Stimulated activated CD8-positive, alpha-beta memory T cell treated with anti-CD3 and anti-CD28 coated beads, Interleukin-4, amount 100 ng/mL, for 48 hours (primary cell): ENCODE results near the gene CYP4Z1.
"Not testable (repeated sequence)": the region's sequence is repeated elsewhere in the genome, so short reads cannot be mapped to it uniquely, and the experiment has no call there.

Source experiments
- DNase-seq: peaks from one replicate; pipeline ENCODE4 v3.0.0-alpha.2; 2020

The CYP4Z1 gene, protein sequence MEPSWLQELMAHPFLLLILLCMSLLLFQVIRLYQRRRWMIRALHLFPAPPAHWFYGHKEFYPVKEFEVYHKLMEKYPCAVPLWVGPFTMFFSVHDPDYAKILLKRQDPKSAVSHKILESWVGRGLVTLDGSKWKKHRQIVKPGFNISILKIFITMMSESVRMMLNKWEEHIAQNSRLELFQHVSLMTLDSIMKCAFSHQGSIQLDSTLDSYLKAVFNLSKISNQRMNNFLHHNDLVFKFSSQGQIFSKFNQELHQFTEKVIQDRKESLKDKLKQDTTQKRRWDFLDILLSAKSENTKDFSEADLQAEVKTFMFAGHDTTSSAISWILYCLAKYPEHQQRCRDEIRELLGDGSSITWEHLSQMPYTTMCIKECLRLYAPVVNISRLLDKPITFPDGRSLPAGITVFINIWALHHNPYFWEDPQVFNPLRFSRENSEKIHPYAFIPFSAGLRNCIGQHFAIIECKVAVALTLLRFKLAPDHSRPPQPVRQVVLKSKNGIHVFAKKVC

DNA sequence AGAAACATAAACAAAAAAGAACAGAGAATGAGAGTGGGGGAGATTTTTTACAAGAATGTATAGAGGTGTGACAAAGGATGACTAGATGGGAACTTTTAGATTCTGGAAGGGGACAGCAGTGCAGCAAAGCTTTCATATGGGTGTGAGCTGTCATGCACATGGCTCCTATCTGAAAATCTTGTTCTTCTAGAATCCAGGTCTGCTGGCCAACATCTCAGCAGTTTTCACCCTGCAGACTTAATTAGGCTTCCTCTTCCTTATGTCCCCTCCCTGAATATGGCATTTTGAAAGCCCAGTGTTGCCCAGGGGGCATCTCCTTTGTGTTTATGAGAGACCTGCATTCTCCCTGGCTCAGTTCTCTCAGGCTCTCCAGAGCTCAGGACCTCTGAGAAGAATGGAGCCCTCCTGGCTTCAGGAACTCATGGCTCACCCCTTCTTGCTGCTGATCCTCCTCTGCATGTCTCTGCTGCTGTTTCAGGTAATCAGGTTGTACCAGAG lies at the start of gene CYP4Z1:
Gene CYP4Z1 (plus strand): TSS at position 135 of the 498 bp plus-strand sequence. CDS start 260 bp downstream, at position 395.
- no peak for DNase-seq

DNA sequence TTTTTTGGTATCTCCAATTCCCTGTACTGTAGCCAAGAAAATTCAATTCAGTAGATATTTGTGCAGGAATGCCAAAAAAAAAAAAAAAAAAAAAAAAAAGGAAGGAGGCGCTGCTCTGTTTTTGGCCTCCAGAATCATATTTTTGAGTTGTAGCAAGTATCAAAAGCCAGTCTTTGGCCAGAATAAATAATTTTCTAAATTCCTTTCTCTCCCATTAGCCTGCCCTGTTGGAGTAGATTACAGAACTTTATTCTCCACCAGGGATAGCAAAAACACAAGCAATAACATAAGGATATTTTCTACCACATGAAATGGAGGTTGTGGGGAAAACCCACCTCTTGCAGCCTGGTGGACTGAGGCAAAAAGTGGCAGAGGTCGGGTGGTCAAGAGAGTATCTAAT lies 46.0 kb upstream of the CYP4Z1 start:
- DNase-seq: no peak

DNA sequence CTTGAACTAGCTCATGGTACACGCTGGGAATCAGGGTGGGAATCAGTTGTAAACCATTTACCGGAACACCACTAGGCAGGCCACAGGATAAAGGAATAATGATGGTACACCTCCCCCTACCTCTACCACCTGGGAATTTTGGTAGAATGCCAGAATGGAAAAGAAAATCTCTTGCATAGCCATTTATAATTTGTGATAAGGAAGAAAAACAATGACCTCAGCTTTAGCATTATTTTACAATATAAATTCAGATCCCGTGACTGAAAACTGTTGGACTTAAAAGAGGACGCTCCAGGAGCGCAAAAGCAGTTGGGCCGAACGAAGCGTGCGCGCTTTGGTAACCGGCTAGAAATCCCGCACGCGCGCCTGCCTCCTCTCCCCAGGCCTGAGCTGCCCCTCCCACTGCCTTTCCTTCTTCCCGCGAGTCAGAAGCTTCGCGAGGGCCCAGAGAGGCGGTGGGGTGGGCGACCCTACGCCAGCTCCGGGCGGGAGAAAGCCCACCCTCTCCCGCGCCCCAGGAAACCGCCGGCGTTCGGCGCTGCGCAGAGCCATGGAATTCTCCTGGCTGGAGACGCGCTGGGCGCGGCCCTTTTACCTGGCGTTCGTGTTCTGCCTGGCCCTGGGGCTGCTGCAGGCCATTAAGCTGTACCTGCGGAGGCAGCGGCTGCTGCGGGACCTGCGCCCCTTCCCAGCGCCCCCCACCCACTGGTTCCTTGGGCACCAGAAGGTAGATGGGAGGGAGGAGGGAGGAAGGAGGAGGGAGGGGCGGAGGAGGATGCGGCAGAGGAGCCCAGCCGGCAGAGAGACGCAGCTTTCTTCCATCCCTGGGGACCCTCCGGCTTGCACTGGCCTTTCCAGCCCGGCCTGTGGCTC lies 43.5 kb upstream of the CYP4Z1 start, which contains the start of gene CYP4X1:
Gene CYP4X1 (plus strand): TSS at position 402 of the 873 bp plus-strand sequence. CDS start 149 bp downstream, at position 551.
- DNase-seq: no peak

DNA sequence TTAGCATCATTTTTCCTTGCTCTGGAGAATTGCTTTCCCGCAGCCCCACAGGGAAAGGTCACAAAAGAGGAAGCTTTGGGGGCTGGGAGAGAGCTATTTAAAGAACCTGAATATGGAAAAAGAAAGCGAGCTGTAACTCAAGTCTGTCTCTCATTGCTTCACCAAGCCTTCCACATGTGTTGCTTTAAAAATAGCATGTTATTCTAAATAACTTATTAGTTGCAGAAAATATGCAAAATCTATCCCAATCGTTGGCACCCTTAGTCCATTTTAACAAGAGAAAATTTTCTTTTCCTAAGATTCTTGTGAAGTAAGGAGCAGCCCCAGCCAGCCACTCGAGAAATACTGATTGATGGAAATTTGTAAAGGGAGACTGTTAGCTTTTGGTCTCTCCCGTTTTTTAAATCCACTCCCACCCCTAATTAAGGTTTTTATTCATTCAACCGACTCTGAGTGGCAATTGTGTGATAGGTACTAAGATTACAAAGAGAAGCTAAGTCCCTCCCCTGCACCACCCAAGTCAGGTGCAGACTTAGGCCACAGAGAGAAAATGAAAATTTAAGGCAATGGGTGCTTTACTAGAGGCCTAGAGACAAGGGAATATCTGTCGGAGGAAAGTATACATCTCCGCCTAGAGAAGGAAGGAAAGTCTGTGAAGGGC lies 42.8 kb upstream of the CYP4Z1 start:
- no peak for DNase-seq

DNA sequence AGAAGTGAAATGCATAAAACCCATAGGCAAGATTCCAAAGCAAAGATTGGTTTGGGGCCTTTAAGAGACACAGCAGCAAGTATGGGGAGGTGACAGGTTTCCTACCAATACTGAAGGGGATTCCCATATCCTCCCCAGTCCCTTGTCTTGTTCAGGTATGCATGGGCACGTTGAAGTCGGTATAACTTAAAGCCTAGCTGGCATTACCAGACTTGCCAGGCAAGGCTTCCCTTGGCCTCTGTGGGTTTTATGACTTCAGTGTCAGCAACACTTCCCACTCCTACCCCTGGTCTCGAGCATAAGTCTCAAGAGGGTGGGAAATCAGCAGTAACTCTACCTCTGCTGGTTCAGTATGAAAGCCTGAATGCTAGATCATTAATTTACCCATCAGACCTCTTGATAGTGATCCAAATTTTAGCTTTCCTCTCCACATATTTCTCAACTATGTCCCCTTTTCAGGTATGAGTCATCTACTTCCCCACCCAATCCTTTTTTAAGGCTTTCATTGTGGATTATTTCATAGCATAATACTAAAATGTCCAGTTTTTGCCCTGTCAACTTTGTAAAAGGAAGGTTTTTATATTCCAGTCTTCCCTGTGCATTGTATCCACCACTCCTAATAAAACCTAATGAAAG lies 36.7 kb upstream of the CYP4Z1 start:
- no peak for DNase-seq

DNA sequence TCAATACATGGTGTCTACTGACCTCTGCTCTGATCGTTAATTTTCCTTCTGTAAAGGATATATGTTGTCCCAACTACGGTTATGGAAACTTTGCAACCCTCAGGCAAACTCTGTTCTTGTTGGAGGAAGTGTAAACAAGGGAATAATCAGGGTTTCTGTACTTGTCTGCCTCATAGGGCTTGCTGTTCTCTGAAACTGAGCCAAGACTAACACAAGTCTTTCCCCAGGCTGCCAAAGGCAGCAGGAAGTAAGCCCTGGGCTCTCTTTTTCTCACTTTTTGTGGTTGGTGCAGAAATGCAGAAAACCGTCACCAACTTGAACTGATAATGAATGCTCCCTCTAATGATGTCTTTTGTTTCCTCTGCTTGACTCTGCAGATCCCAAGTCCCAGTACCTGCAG lies 36.0 kb upstream of the CYP4Z1 start:
- no peak for DNase-seq

DNA sequence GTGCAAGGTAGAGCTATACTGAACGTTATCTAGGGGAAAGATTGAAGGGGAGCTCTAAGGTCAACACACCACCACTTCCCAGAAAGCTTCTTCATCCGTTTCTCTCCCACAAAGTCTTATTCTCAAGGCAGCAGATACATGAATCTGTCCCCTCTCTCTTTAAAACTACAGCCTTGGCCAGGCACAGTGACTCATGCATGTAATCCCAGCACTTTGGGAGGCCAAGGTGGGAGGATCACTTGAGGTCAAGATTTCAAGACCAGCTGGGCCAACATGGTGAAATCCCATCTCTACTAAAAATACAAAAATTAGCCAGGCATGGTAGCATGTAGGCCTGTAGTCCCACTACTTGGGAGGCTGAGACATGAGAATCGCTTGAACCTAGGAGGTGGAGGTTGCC lies 35.4 kb upstream of the CYP4Z1 start:
- no peak for DNase-seq

DNA sequence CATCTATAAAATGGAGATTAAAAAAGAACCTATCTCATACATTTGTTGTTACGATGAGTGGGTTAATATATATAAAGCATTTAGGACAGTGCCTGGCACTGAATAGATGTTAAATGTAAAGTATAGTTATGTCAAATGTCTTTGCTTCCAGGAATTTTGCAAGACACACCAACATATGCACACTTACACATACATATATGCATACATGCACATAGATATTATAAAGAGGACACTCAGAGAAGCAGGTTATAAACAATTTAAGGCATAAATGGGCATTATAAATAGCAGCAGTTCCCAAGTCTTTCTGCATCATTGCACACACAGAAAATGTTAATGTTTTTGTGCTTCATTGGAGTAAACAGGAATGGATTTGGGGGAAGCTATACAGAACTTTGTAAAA lies 30.3 kb upstream of the CYP4Z1 start:
- DNase-seq: no peak

DNA sequence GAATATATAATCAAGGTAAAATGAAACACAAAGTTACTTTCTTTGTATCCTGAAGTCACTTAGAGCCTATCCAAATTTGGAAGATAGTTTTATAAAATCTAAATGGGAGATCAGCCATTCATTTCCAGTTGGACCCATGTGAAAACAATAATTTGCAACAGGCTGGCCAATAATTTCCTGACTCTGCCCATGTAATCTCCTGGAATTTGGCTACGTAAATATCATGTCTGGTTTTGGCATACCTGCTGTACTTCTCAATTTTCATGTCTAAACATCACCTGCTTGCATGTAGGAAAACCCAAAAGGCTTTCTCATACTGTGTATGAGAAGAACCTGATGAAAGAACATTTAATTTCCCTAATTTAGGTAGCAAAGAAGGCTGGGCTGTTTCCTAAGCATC lies 7.7 kb upstream of the CYP4Z1 start:
- DNase-seq: no peak

DNA sequence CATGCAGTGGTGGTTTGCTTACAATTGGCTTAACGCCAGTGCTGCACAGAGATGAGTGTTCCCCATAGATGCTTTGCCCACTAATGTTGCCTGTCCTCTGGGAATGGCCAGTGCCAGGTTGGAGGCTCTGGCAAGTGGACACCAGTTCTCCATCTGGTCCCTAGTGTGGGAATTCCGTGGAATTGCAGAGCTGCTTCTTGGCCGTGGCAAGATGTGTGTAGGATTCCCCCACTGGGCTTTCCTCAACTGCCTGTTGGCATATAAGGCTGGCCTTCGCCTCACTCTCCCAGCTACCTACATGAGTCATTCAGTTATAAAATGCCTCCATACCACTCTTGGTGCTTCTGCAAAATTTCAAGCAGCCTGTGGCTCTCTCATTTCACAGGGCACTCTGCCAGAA lies 2.0 kb downstream of the CYP4Z1 start:
- DNase-seq: not testable (repeated sequence)

DNA sequence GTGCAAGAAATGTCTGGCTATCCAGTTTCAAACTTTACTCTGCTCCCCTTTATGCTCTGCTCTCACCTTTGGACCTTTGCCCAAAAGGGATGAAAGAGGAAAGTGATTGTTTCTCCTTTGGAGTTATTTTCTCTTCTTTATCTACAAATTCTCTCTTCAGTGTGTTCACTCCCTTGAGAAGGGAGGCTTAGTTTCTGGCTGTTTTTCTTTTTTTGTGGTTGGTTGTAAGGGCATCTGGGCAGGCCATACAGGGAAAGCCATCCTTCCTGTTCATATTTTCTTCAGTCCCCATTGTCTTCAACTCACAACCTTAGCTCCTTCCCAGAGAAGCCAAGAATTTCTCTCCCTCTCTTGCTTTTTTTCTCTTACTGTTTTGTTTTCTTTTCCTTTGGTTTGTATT lies 2.5 kb downstream of the CYP4Z1 start:
- not testable (repeated sequence) for DNase-seq

DNA sequence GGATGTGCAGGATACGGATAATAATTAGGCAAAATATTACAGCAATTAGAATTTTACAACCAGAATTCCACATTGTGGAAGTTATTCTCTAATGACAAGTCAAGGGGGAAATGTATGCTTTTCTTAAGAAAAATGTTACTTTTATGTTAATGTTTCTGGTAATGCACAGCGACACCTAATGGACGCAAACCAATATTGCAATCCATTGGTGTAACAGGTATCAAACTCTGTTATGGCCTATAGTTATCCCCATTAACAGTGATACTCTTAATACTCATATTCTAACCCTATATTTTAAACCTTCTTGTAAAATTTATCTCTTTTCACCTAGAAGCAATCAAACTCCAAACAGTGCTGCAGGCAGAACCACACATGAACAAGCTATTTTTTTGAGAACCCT lies 22.3 kb downstream of the CYP4Z1 start:
- peak; percentile 55 for DNase-seq

DNA sequence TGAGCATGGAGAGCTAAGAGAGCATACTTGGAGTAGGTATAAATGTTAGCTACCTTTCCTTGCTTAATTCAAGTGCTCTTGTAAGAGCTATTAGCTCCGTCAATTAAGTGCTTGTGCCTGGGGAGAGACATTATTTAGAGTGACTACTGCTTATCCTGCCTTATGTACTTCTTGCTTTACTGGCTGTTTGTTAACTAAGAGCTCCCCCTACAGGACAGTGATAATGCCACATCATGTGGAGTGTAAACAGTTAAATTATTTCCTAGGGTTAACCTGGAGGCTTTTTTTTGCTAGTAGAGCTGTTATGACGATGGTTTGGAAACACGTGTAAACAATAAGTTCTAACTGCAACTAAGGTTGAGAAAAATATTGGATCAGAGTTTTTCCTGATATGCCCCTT lies 24.4 kb downstream of the CYP4Z1 start:
- not testable (repeated sequence) for DNase-seq

DNA sequence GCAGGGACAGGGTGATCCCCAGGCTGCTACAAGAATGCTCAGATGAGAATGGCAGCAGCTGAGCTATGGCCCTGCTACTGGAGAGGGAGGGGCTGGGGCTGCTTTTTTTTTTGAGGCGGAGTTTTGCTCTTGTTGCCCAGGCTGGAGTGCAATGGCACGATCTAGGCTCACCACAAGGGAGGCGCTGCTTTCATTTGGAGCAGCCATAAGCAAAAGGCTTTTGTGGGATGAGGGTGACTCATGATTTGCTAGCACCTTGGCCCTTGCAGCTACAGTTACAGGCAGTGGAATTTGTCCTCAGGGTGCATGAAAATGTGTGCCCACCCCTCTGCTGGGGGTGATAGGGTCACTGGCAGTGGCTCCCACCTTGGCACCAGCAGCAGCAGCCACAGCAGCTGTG lies 37.8 kb downstream of the CYP4Z1 start:
- no peak for DNase-seq

DNA sequence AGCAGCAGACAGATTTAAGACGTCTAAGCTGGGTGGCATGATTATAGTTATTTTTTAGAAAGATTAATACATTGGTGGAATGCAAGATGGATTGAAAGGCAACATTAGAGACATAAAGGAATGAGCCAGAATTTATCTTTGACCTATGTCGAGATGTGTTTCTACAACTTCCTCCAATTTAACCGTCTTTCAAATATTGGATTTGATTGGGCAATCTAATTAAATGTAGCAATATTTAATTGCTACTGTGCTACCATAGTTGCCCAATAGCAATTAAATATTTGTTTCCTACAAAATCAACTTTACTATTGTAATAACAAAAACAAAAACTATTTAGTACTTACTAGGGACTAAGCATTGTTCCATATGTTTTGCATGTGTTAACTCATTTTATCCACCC lies 39.8 kb downstream of the CYP4Z1 start:
- DNase-seq: no peak

DNA sequence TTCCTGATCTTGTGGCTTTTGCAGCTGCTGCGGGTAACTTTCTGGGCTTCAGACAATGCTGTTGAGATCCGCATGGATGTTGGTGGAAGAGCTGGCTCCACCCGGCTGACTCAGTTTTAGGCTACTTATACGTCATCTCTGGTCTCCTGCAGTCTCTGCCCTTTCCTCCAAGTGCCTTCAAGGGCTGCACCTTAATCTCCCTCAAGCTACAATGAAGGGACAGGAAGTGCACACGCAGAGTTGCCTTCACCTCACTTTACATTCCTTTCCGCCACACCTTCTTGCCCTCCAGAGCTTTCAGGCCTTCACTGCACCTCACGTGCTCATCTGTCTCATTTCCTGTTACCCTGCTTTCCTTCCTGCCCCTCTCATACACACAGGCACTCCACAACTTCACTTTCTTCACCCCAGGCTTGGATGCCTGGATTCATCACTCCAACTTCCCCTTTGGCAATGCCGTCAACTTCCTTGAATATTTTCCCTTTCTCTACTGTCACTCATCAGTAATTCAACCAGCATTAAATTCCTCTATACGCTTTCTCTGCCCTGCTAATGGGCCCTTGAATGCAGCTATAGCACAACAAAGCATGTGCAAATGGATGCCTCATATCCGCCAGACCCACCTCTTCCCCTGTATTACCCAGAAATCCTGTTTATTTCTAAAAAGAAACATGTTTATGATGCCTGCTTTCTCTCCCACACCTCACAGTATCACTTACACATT lies 41.0 kb downstream of the CYP4Z1 start:
- not testable (repeated sequence) for DNase-seq

DNA sequence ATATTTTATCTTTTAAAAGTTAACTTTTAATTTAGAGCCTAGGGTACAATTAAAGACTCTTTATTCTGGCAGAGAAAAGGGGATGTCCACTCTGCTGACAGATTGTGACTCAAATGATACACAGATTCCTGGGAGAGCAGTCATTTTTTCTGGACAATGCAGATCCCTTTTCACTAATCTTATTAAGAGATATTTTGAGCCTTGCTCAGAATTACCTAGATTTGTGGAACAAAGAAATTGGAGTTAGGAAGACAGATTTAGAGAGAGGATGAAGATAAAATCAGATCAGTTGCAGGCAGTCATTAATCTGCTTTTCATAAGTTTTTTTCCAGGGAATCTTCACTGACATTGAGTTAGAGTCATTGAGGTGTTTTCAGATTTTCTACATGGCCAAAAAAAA lies 42.5 kb downstream of the CYP4Z1 start:
- DNase-seq: not testable (repeated sequence)

DNA sequence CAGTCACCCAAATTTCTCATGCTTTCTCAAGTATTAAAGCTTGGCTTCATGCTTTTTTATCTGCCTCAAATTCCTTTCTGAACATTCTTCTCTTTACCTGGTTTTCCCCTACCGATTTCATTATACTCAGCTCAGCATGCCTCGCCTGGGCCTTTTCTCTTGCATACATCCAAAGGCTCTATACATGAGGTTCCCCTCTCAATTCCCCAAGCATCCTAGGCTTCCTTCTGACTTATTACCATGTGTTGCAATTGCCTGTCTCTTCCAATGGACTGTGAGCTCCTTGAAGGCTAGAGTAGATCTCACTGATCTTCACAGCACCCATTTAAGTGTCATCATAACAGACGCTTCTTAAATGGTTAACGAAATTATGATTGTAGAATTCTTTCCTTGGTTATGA lies 46.1 kb downstream of the CYP4Z1 start:
- DNase-seq: no peak

DNA sequence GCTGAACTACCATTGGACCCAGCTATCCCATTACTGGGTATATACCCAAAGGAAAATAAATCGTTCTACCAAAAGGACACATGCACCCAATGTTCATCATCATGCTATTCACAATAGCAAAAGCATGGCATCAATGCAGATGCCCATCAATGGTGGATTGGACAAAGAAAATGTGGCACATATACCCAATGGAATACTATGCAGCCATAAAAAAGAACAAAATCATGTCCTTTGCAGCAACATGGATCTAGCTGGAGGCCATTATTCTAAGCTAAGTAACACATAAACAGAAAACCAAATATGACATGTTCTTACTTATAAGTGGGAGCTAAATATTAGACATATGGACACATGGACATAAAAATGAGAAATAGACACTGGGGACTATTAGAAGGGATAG lies 54.0 kb downstream of the CYP4Z1 start:
- not testable (repeated sequence) for DNase-seq

DNA sequence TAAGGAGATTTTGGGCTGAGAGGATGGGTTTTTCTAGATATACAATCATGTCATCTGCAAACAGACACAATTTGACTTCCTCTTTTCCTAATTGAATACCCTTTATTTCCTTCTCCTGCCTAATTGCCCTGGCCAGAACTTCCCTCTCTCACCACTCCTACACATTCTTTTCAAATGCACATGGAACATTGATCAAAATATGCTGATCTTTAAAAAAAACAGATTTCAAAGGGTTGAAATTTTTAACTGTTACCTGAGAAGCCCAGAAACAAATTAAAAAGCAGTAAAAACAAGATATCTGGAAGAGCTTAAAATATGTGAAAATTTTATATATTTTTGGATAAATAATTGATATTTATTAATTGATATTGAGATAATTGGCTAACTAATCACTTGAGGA lies 57.8 kb downstream of the CYP4Z1 start:
- not testable (repeated sequence) for DNase-seq

DNA sequence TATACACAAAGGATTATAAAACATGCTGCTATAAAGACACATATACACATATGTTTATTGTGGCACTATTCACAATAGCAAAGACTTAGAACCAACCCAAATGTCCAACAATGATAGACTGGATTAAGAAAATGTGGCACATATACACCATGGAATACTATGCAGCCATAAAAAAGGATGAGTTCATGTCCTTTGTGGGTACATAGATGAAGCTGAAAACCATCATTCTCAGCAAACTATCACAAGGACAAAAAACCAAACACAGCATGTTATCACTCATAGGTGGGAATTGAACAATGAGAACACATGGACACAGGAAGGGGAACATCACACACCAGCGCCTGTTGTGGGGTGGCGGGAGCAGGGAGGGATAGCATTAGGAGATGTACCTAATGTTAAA lies 60.0 kb downstream of the CYP4Z1 start:
- DNase-seq: not testable (repeated sequence)

DNA sequence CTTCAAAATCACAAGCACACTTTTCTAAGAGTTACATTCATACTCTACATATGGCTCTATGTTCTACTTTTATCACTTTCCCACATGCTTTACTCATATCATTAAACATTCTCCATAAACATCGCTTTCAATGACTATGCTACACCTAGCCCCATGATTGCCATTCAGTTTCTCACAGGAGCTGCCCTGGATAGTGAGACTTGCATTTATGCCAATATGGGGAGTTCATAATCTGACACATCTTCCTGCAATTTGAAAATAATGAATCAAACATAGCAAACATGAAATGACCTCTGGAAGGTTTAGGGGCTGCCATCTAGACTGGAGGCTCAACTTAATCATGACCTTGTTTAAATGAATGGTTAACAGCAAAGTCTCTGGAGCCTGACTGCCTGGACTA lies 61.2 kb downstream of the CYP4Z1 start:
- DNase-seq: no peak
